Measurements from ENCODE around the gene RYR3.

RYR3 gene

GRCh38 chr15:33298631-33299030 lies 12.1 kb upstream of the RYR3 start:
- H3K9me3 Mint-ChIP-seq: no peaks in the 10 kb centered on the region
- H3K36me3 Mint-ChIP-seq (ENCODE audit: insufficient read depth): no peaks in the 10 kb centered on the region
- DNase-seq (ENCODE audit: low spot score in 2 of 2): no peak
- H3K4me3 Mint-ChIP-seq: no peak overlapping the region
- peaks cover 8% of the 10 kb centered on the region for H3K27me3 Mint-ChIP-seq
- no peak for ATAC-seq (replicated peaks; ENCODE audit: extremely low read depth, poor library complexity, severe bottlenecking)
- H3K27ac Mint-ChIP-seq (ENCODE audit: low read depth): no peak overlapping the region
- H3K4me1 Mint-ChIP-seq: no peaks in the 10 kb centered on the region

GRCh38 chr15:33304924-33305323 lies 5.8 kb upstream of the RYR3 start:
- Mint-ChIP-seq H3K4me1 (no peaks in the 10 kb centered on the region), H3K27ac (ENCODE audit: low read depth) (no peak overlapping the region), H3K4me3 (no peak overlapping the region), H3K9me3 (no peaks in the 10 kb centered on the region), H3K36me3 (ENCODE audit: insufficient read depth) (no peaks in the 10 kb centered on the region), H3K27me3 (peaks cover 21% of the 10 kb centered on the region)
- no peak for ATAC-seq (replicated peaks; ENCODE audit: extremely low read depth, poor library complexity, severe bottlenecking)
- DNase-seq (ENCODE audit: low spot score in 2 of 2): no peak

- Mint-ChIP-seq H3K36me3 (ENCODE audit: insufficient read depth) (no peaks in the 10 kb centered on the region), H3K27ac (ENCODE audit: low read depth) (no peak overlapping the region), H3K4me1 (no peaks in the 10 kb centered on the region), H3K27me3 (peaks cover 56% of the 10 kb centered on the region), H3K9me3 (no peaks in the 10 kb centered on the region), H3K4me3 (no peak overlapping the region)
- DNase-seq (ENCODE audit: low spot score in 2 of 2) (no peak), ATAC-seq (replicated peaks; ENCODE audit: extremely low read depth, poor library complexity, severe bottlenecking) (no peak)
Observed at GRCh38 chr15:33309602-33310276, 1.0 kb upstream of the RYR3 start.

- H3K27ac Mint-ChIP-seq (ENCODE audit: low read depth): no peak overlapping the region
- H3K9me3 Mint-ChIP-seq: no peaks in the 10 kb centered on the region
- H3K36me3 Mint-ChIP-seq (ENCODE audit: insufficient read depth): no peaks in the 10 kb centered on the region
- peaks cover 72% of the 10 kb centered on the region for H3K27me3 Mint-ChIP-seq
- H3K4me3 Mint-ChIP-seq: no peak overlapping the region
- no peaks in the 10 kb centered on the region for H3K4me1 Mint-ChIP-seq
- ATAC-seq (replicated peaks; ENCODE audit: extremely low read depth, poor library complexity, severe bottlenecking) (no peak), DNase-seq (ENCODE audit: low spot score in 2 of 2) (no peak)
Observed at GRCh38 chr15:33311312-33311971, 675 bp downstream of the RYR3 start.

- Mint-ChIP-seq H3K27me3 (peaks cover 92% of the 10 kb centered on the region), H3K4me1 (no peaks in the 10 kb centered on the region), H3K9me3 (no peaks in the 10 kb centered on the region), H3K27ac (ENCODE audit: low read depth) (no peak overlapping the region), H3K36me3 (ENCODE audit: insufficient read depth) (no peaks in the 10 kb centered on the region), H3K4me3 (no peak overlapping the region)
- DNase-seq (ENCODE audit: low spot score in 2 of 2) (no peak), ATAC-seq (replicated peaks; ENCODE audit: extremely low read depth, poor library complexity, severe bottlenecking) (no peak)
Observed at GRCh38 chr15:33313491-33313890, 2.7 kb downstream of the RYR3 start.

- ATAC-seq (replicated peaks; ENCODE audit: extremely low read depth, poor library complexity, severe bottlenecking) (no peak), DNase-seq (ENCODE audit: low spot score in 2 of 2) (no peak)
- Mint-ChIP-seq H3K4me1 (no peaks in the 10 kb centered on the region), H3K27ac (ENCODE audit: low read depth) (no peak overlapping the region), H3K27me3 (peaks cover 88% of the 10 kb centered on the region), H3K4me3 (no peak overlapping the region), H3K9me3 (no peaks in the 10 kb centered on the region), H3K36me3 (ENCODE audit: insufficient read depth) (no peaks in the 10 kb centered on the region)
Observed at GRCh38 chr15:33314069-33314468, 3.3 kb downstream of the RYR3 start.

GRCh38 chr15:33315044-33315443 lies 4.3 kb downstream of the RYR3 start:
- H3K9me3 Mint-ChIP-seq: no peaks in the 10 kb centered on the region
- peaks cover 78% of the 10 kb centered on the region for H3K27me3 Mint-ChIP-seq
- ATAC-seq (replicated peaks; ENCODE audit: extremely low read depth, poor library complexity, severe bottlenecking) (no peak), DNase-seq (ENCODE audit: low spot score in 2 of 2) (no peak)
- H3K4me3 Mint-ChIP-seq: no peak overlapping the region
- no peaks in the 10 kb centered on the region for H3K4me1 Mint-ChIP-seq
- no peaks in the 10 kb centered on the region for H3K36me3 Mint-ChIP-seq (ENCODE audit: insufficient read depth)
- H3K27ac Mint-ChIP-seq (ENCODE audit: low read depth): no peak overlapping the region

- Mint-ChIP-seq H3K4me1 (no peaks in the 10 kb centered on the region), H3K4me3 (no peak overlapping the region), H3K27me3 (peaks cover 54% of the 10 kb centered on the region), H3K36me3 (ENCODE audit: insufficient read depth) (no peaks in the 10 kb centered on the region), H3K27ac (ENCODE audit: low read depth) (no peak overlapping the region), H3K9me3 (no peaks in the 10 kb centered on the region)
- ATAC-seq (replicated peaks; ENCODE audit: extremely low read depth, poor library complexity, severe bottlenecking): no peak
- DNase-seq (ENCODE audit: low spot score in 2 of 2): no peak
Observed at GRCh38 chr15:33317896-33318295, 7.1 kb downstream of the RYR3 start.

GRCh38 chr15:33320017-33320416 lies 9.2 kb downstream of the RYR3 start:
- no peak overlapping the region for H3K27ac Mint-ChIP-seq (ENCODE audit: low read depth)
- ATAC-seq (replicated peaks; ENCODE audit: extremely low read depth, poor library complexity, severe bottlenecking) (no peak), DNase-seq (ENCODE audit: low spot score in 2 of 2) (no peak)
- no peaks in the 10 kb centered on the region for H3K9me3 Mint-ChIP-seq
- peaks cover 2% of the 10 kb centered on the region for H3K36me3 Mint-ChIP-seq (ENCODE audit: insufficient read depth)
- H3K4me3 Mint-ChIP-seq: no peak overlapping the region
- H3K27me3 Mint-ChIP-seq: peaks cover 33% of the 10 kb centered on the region
- no peaks in the 10 kb centered on the region for H3K4me1 Mint-ChIP-seq

- no peaks in the 10 kb centered on the region for H3K4me1 Mint-ChIP-seq
Observed at GRCh38 chr15:33322091-33322490, 11.3 kb downstream of the RYR3 start.

GRCh38 chr15:33324609-33325008 lies 13.8 kb downstream of the RYR3 start:
- Mint-ChIP-seq H3K36me3 (ENCODE audit: insufficient read depth) (peaks cover 2% of the 10 kb centered on the region), H3K27me3 (peaks cover 14% of the 10 kb centered on the region), H3K4me3 (no peak overlapping the region), H3K9me3 (no peaks in the 10 kb centered on the region), H3K4me1 (no peaks in the 10 kb centered on the region), H3K27ac (ENCODE audit: low read depth) (no peak overlapping the region)
- ATAC-seq (replicated peaks; ENCODE audit: extremely low read depth, poor library complexity, severe bottlenecking) (no peak), DNase-seq (ENCODE audit: low spot score in 2 of 2) (no peak)

More at GRCh38 chr15:33322091-33322490, 11.3 kb downstream of the RYR3 start:
- ATAC-seq (replicated peaks; ENCODE audit: extremely low read depth, poor library complexity, severe bottlenecking) (no peak), DNase-seq (ENCODE audit: low spot score in 2 of 2) (no peak)
- no peak overlapping the region for H3K27ac Mint-ChIP-seq (ENCODE audit: low read depth)
- H3K36me3 Mint-ChIP-seq (ENCODE audit: insufficient read depth): peaks cover 2% of the 10 kb centered on the region
- no peaks in the 10 kb centered on the region for H3K9me3 Mint-ChIP-seq
- H3K4me3 Mint-ChIP-seq: no peak overlapping the region
- H3K27me3 Mint-ChIP-seq: peaks cover 14% of the 10 kb centered on the region

GRCh38 chr15:33326908-33327307 lies 16.1 kb downstream of the RYR3 start:
- peaks cover 36% of the 10 kb centered on the region for H3K27me3 Mint-ChIP-seq
- DNase-seq (ENCODE audit: low spot score in 2 of 2) (no peak), ATAC-seq (replicated peaks; ENCODE audit: extremely low read depth, poor library complexity, severe bottlenecking) (no peak)
- H3K4me1 Mint-ChIP-seq: no peaks in the 10 kb centered on the region
- no peak overlapping the region for H3K27ac Mint-ChIP-seq (ENCODE audit: low read depth)
- H3K9me3 Mint-ChIP-seq: peaks cover 4% of the 10 kb centered on the region
- no peak overlapping the region for H3K4me3 Mint-ChIP-seq
- H3K36me3 Mint-ChIP-seq (ENCODE audit: insufficient read depth): peaks cover 2% of the 10 kb centered on the region

GRCh38 chr15:33328106-33328505 lies 17.3 kb downstream of the RYR3 start:
- DNase-seq (ENCODE audit: low spot score in 2 of 2) (no peak), ATAC-seq (replicated peaks; ENCODE audit: extremely low read depth, poor library complexity, severe bottlenecking) (no peak)
- Mint-ChIP-seq H3K9me3 (peaks cover 4% of the 10 kb centered on the region), H3K27ac (ENCODE audit: low read depth) (no peak overlapping the region), H3K36me3 (ENCODE audit: insufficient read depth) (peaks cover 2% of the 10 kb centered on the region), H3K4me1 (no peaks in the 10 kb centered on the region), H3K4me3 (no peak overlapping the region), H3K27me3 (peaks cover 39% of the 10 kb centered on the region)

All from central memory CD8-positive, alpha-beta T cell (primary cell).